HG03108 (cell line): ENCODE measurements around the gene PARP4.
"Not testable (repeated sequence)": the region's sequence is repeated elsewhere in the genome, so short reads cannot be mapped to it uniquely, and the experiment has no call there.

Experiments
- ATAC-seq: cut with Tn5 transposase; IDR thresholded peaks from one replicate; pipeline ENCODE4 v1.9.1; 2021; ENCODE audit warnings: moderate library complexity; ENCODE audit not compliant: unreplicated experiment

The PARP4 gene

GRCh38 chr13:24506283-24506682 is 6.3 kb downstream of the PARP4 start:
- ATAC-seq: not testable (repeated sequence)

GRCh38 chr13:24505756-24506155 is 6.8 kb downstream of the PARP4 start:
- ATAC-seq: no peak

GRCh38 chr13:24505256-24505655 is 7.3 kb downstream of the PARP4 start:
- ATAC-seq: no peak

- ATAC-seq: no peak
Measured at GRCh38 chr13:24503379-24503696, 9.2 kb downstream of the PARP4 start.

- no peak for ATAC-seq
Measured at GRCh38 chr13:24502533-24503378, 9.8 kb downstream of the PARP4 start.

GRCh38 chr13:24500977-24501376 is 11.6 kb downstream of the PARP4 start:
- no peak for ATAC-seq

- ATAC-seq: no peak
Measured at GRCh38 chr13:24497742-24498141, 14.8 kb downstream of the PARP4 start.

- ATAC-seq: not testable (repeated sequence)
Measured at GRCh38 chr13:24496295-24496694, 16.3 kb downstream of the PARP4 start.

GRCh38 chr13:24495151-24495729 is 17.3 kb downstream of the PARP4 start:
- no peak for ATAC-seq

GRCh38 chr13:24493356-24493755 is 19.2 kb downstream of the PARP4 start:
- no peak for ATAC-seq

GRCh38 chr13:24491845-24492244 is 20.7 kb downstream of the PARP4 start:
- ATAC-seq: no peak

GRCh38 chr13:24489721-24490120 is 22.9 kb downstream of the PARP4 start:
- ATAC-seq: no peak

- not testable (repeated sequence) for ATAC-seq
Measured at GRCh38 chr13:24488092-24488491, 24.5 kb downstream of the PARP4 start.

GRCh38 chr13:24486017-24486657 is 26.4 kb downstream of the PARP4 start:
- not testable (repeated sequence) for ATAC-seq

GRCh38 chr13:24473686-24474085 is 38.9 kb downstream of the PARP4 start:
- ATAC-seq: no peak

- ATAC-seq: not testable (repeated sequence)
Measured at GRCh38 chr13:24472129-24472528, 40.4 kb downstream of the PARP4 start.

- ATAC-seq: no peak
Measured at GRCh38 chr13:24463078-24463477, 49.5 kb downstream of the PARP4 start.

- ATAC-seq: no peak
Measured at GRCh38 chr13:24460256-24460655, 52.3 kb downstream of the PARP4 start.

GRCh38 chr13:24459726-24460125 is 52.9 kb downstream of the PARP4 start:
- no peak for ATAC-seq

GRCh38 chr13:24459234-24459633 is 53.3 kb downstream of the PARP4 start:
- ATAC-seq: no peak

- no peak for ATAC-seq
Measured at GRCh38 chr13:24458736-24459135, 53.8 kb downstream of the PARP4 start.

GRCh38 chr13:24456396-24456795 is 56.2 kb downstream of the PARP4 start:
- ATAC-seq: no peak
